B cell (primary cell): Measurements from ENCODE around the gene ABCG2. TPM values are rescaled to one million over a fixed set of nuclear protein-coding genes. Genes with fewer than 3 reads are reported as not detected.

Experiments used
- ATAC-seq: fragments of 200-7000 bp; cut with Tn5 transposase; one replicate; pipeline ENCODE4 v1.10.0; 2021; ENCODE audit warnings: low read depth, mild to moderate bottlenecking, moderate number of reproducible peaks, moderate library complexity
- CTCF ChIA-PET: fragments of 350-600 bp; sonication (Branson Sonifier 250); formaldehyde crosslinking; loops from one replicate; lab custom pipeline; 2021; ENCODE audit warnings: antibody characterized with exemption, inconsistent platforms; lab: Charles Lee
- POLR2A ChIA-PET: fragments of 350-600 bp; sonication (Branson Sonifier 250); formaldehyde crosslinking; loops from one replicate; lab custom pipeline; 2021; ENCODE audit warnings: antibody characterized with exemption; lab: Charles Lee
- DNase-seq: peaks from one replicate; pipeline ENCODE4 v3.0.0; 2013
- H2AFZ ChIP-seq: 2 replicates; pipeline ENCODE4 v1.6.1; 2012; ENCODE audit warnings: mild to moderate bottlenecking, low read depth, low read length; ENCODE audit not compliant: insufficient read depth, poor library complexity, severe bottlenecking
- H3K27ac ChIP-seq, 2 donors: 1 replicate in 1 of 2; 2 replicates in 1 of 2; pipeline ENCODE4 v1.5.1; 2012 to 2013; ENCODE audit warnings: low read length in 2 of 2, mild to moderate bottlenecking in 2 of 2, moderate library complexity in 1 of 2
- H3K27me3 ChIP-seq, 4 experiments: fragments of 200-600 bp in 1 of 4; sonication (generic) in 1 of 4; replicated peaks in 1 of 4; 1 replicate in 2 of 4; 2 replicates in 2 of 4; pipeline versions ENCODE4 v1.6.1 to v1.7.0; 2013 to 2016; ENCODE audit warnings: low read length in 3 of 4, mild to moderate bottlenecking in 2 of 4, mixed read lengths in 1 of 4, moderate library complexity in 1 of 4; ENCODE audit not compliant: insufficient read depth in 4 of 4, control insufficient read depth in 3 of 4; ENCODE audit errors: control extremely low read depth in 1 of 4
- H3K36me3 ChIP-seq, 2 experiments: replicated peaks in 1 of 2; 1 replicate in 1 of 2; 2 replicates in 1 of 2; pipeline versions ENCODE4 v1.6.1 to v1.7.1; 2013; ENCODE audit warnings: low read length in 1 of 2; ENCODE audit not compliant: insufficient read depth in 2 of 2, control insufficient read depth in 1 of 2; ENCODE audit errors: control extremely low read depth in 1 of 2, extremely low read depth in 1 of 2
- H3K4me1 ChIP-seq, 2 donors: fragments of 200-600 bp in 1 of 2; sonication (generic) in 1 of 2; 1 replicate in 1 of 2; 2 replicates in 1 of 2; pipeline versions ENCODE4 v1.5.1 to v1.6.1; 2013 to 2017; ENCODE audit warnings: low read length in 2 of 2; ENCODE audit not compliant: control insufficient read depth in 2 of 2, insufficient read depth in 2 of 2
- H3K4me2 ChIP-seq: replicated peaks from 2 replicates; pipeline ENCODE3; 2012; ENCODE audit warnings: mild to moderate bottlenecking, low read depth, low read length; ENCODE audit not compliant: poor library complexity, severe bottlenecking
- H3K4me3 ChIP-seq, 5 experiments: fragments of 200-600 bp in 1 of 5; sonication (generic) in 1 of 5; 1 replicate in 3 of 5; 2 replicates in 2 of 5; pipeline versions ENCODE4 v1.5.1 to v1.7.0; 2011 to 2016; ENCODE audit warnings: low read length in 4 of 5, mild to moderate bottlenecking in 4 of 5, low read depth in 2 of 5, control low read depth in 1 of 5, moderate library complexity in 1 of 5; ENCODE audit not compliant: insufficient read depth in 1 of 5; ENCODE audit errors: control extremely low read depth in 1 of 5, extremely low read depth in 1 of 5
- H3K79me2 ChIP-seq: fragments of 200-600 bp; sonication (generic); one replicate; pipeline ENCODE4 v1.6.0; 2016; ENCODE audit warnings: low read length; ENCODE audit not compliant: control insufficient read depth, insufficient read depth
- H3K9ac ChIP-seq: fragments of 200-600 bp; sonication (generic); 2 replicates; pipeline ENCODE4 v1.6.1; 2017; ENCODE audit warnings: mild to moderate bottlenecking, low read length, moderate library complexity
- H3K9me3 ChIP-seq, 3 donors: one replicate each; pipeline versions ENCODE4 v1.6.1 to v1.7.1; 2013; ENCODE audit warnings: low read length in 2 of 3; ENCODE audit not compliant: control insufficient read depth in 2 of 3, insufficient read depth in 1 of 3; ENCODE audit errors: control extremely low read depth in 1 of 3
- H4K20me1 ChIP-seq: 2 replicates; pipeline ENCODE4 v1.6.0; 2012; ENCODE audit warnings: mild to moderate bottlenecking, low read length; ENCODE audit not compliant: insufficient read depth, control insufficient read depth, poor library complexity, severe bottlenecking
- H3K27ac Mint-ChIP-seq: one replicate; pipeline ENCODE4 v1.8.0; 2021; ENCODE audit warnings: mixed read lengths
- H3K27me3 Mint-ChIP-seq: one replicate; pipeline ENCODE4 v1.8.0; 2021; ENCODE audit warnings: mixed read lengths
- H3K4me1 Mint-ChIP-seq: one replicate; pipeline ENCODE4 v1.8.0; 2021; ENCODE audit warnings: mixed read lengths
- H3K4me3 Mint-ChIP-seq: one replicate; pipeline ENCODE4 v1.8.0; 2021; ENCODE audit warnings: mixed read lengths
- H3K9me3 Mint-ChIP-seq: one replicate; pipeline ENCODE4 v1.8.0; 2022; ENCODE audit warnings: mixed read lengths; ENCODE audit not compliant: insufficient read depth
- EZH2 ChIP-seq: IDR thresholded peaks from 2 replicates; pipeline ENCODE4 v1.6.1; 2012; ENCODE audit warnings: borderline replicate concordance, low read depth, mild to moderate bottlenecking, moderate library complexity, low read length; ENCODE audit not compliant: insufficient read depth, poor library complexity, severe bottlenecking
- WGBS: methylation state at CpG from one replicate; pipeline ENCODE4 v1.1.5; 2013; ENCODE audit warnings: missing lambda C conversion rate; ENCODE audit not compliant: insufficient coverage; 5-methylcytosine and 5-hydroxymethylcytosine counted together
- intact Hi-C: fragments of 100-400 bp; cut with micrococcal nuclease; formaldehyde crosslinking; loops from one replicate; pipeline ENCODE4 v1.10.0; 2022
- polyA plus RNA-seq: library from polyadenylated mRNA; depleted of rRNA; stranded (reverse); fragments of >200 nt; gene quantifications from 2 replicates; pipeline ENCODE4 v1.2.3, GENCODE V29; 2012
- total RNA-seq, 2 donors: library from RNA; stranded (reverse); fragments of 120-200 nt in 1 of 2; gene quantifications; 1 replicate in 1 of 2; 2 replicates in 1 of 2; pipeline versions ENCODE4 v1.2.3 to v1.2.4, GENCODE V29; 2013 to 2022
- TF ChIP-seq, protein P1 (sequence below): fragments of 200-600 bp; IDR thresholded peaks from one replicate; pipeline ENCODE4 v1.8.0; 2022; ENCODE audit warnings: antibody characterized with exemption, mild to moderate bottlenecking

The ABCG2 gene
- total and polyA plus RNA-seq, 2 donors (not counting 1 experiment from before 2014, with no cell fraction given) = 0.01 TPM; not detected in 1

DNA sequence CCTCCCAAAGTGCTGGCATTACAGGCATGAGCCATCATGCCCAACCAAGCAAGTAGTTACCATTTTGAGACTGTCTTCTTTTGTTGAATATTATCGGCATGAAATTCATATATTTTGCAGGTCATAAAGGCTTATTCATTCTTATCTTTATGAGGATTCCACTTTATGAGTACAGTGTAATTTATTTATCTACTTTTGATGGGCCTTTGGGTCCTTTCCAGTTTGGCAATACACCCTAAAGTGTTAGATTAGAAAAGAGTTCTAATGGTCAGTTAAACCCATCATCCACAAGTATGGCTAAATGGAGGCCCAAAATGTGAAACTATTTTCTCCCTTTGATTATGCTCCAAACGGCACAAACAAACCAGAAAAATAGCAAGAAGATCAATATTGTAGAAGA lies 10.9 kb upstream of the ABCG2 start:
- DNase-seq (no peak), ATAC-seq (no peak)
- Mint-ChIP-seq H3K4me3 (no peak overlapping the region), H3K27me3 (peaks cover 11% of the 10 kb centered on the region), H3K4me1 (no peaks in the 10 kb centered on the region), H3K9me3 (peaks cover 2% of the 10 kb centered on the region), H3K27ac (no peak overlapping the region)
- Histone ChIP-seq H3K27me3 (no peaks in the 10 kb centered on the region), H3K4me3 (no peak overlapping the region), H3K79me2 (no peaks in the 10 kb centered on the region), H3K9ac (no peak overlapping the region), H3K36me3 (no peaks in the 10 kb centered on the region), H3K4me1 (no peaks in the 10 kb centered on the region), H3K9me3 (peaks cover 0 to 6% (median 0%) of the 10 kb centered on the region in 3 donors), H4K20me1 (no peaks in the 10 kb centered on the region), H3K27ac (no peak overlapping the region), H3K4me2 (no peak overlapping the region), H2AFZ (no peak overlapping the region)
- TF ChIP-seq EZH2 = no peak
- TF ChIP-seq, protein P1, sequence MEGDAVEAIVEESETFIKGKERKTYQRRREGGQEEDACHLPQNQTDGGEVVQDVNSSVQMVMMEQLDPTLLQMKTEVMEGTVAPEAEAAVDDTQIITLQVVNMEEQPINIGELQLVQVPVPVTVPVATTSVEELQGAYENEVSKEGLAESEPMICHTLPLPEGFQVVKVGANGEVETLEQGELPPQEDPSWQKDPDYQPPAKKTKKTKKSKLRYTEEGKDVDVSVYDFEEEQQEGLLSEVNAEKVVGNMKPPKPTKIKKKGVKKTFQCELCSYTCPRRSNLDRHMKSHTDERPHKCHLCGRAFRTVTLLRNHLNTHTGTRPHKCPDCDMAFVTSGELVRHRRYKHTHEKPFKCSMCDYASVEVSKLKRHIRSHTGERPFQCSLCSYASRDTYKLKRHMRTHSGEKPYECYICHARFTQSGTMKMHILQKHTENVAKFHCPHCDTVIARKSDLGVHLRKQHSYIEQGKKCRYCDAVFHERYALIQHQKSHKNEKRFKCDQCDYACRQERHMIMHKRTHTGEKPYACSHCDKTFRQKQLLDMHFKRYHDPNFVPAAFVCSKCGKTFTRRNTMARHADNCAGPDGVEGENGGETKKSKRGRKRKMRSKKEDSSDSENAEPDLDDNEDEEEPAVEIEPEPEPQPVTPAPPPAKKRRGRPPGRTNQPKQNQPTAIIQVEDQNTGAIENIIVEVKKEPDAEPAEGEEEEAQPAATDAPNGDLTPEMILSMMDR = no peak
- WGBS = no CpG with 5 or more reads among the region's 2 CpGs
- ChIA-PET POLR2A (no interaction called here), CTCF (no interaction called here)
- intact Hi-C loops = no loop called here

DNA sequence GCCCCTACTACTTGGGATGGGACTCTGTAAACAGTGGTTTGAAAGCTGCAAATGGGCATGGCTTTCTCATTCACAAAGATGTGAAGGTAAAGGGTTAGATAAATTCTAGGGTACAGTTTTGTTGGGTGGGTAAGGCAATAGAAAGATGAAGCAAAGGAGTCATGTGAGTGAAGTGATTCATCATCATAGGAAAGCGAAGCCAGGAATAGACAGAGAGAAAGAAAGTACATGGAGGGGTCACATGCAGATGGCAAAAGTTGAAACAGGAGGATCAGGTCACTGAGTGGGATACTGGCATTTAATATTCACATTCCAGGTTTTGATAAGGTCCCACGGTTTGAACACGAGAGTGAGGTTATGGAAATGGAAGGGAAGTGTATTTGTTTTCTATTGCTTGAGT lies 8.2 kb upstream of the ABCG2 start:
- intact Hi-C loops = no loop called here
- Histone ChIP-seq H3K79me2 (no peaks in the 10 kb centered on the region), H3K4me1 (no peaks in the 10 kb centered on the region), H3K27me3 (no peaks in the 10 kb centered on the region), H3K9me3 (peaks cover 0 to 11% (median 0%) of the 10 kb centered on the region in 3 donors), H4K20me1 (no peaks in the 10 kb centered on the region), H2AFZ (no peak overlapping the region), H3K4me3 (no peak overlapping the region), H3K27ac (no peak overlapping the region), H3K9ac (no peak overlapping the region), H3K36me3 (no peaks in the 10 kb centered on the region), H3K4me2 (no peak overlapping the region)
- ATAC-seq = no peak
- no peak for DNase-seq
- ChIA-PET CTCF (interaction anchor here (1.5 kb wide), 1 partner anchor 46 kb away, joined by 5 read pairs; no protein-coding TSS in a partner anchor), POLR2A (no interaction called here)
- no peak overlapping the region for H3K4me3 Mint-ChIP-seq
- peaks cover 15% of the 10 kb centered on the region for H3K27me3 Mint-ChIP-seq
- peaks cover 2% of the 10 kb centered on the region for H3K9me3 Mint-ChIP-seq
- no peak overlapping the region for H3K27ac Mint-ChIP-seq
- TF ChIP-seq, protein P1 = no peak
- no peak for TF ChIP-seq EZH2
- 100% methylated on average over 1 of the region's 3 CpGs for WGBS
- H3K4me1 Mint-ChIP-seq = no peaks in the 10 kb centered on the region
